GM12891 (cell line): ENCODE results near the gene ZNF488.

Experiments
- DNase-seq: peaks from one replicate; pipeline ENCODE4 v3.0.0; 2011; ENCODE audit warnings: low spot score; ENCODE audit not compliant: insufficient read length
- FAIRE-seq: peaks from 2 replicates; lab custom pipeline; 2011; peaks lifted over from hg19 to GRCh38; lab: Jason Lieb, UNC
- PAX5 ChIP-seq: IDR thresholded peaks from 2 replicates; pipeline ENCODE4 v1.6.1; 2011; ENCODE audit warnings: low read length, moderate library complexity, mild to moderate bottlenecking; ENCODE audit not compliant: insufficient read depth, severe bottlenecking
- POLR2A ChIP-seq: IDR thresholded peaks from 2 replicates; pipeline ENCODE4 v1.6.1; 2011; ENCODE audit warnings: low read depth, low read length, control low read depth
- POLR2AphosphoS5 ChIP-seq: IDR thresholded peaks from 2 replicates; pipeline ENCODE4 v1.6.1; 2011; ENCODE audit warnings: low read depth, low read length, control low read depth
- POU2F2 ChIP-seq: IDR thresholded peaks from 2 replicates; pipeline ENCODE4 v1.6.1; 2011; ENCODE audit warnings: low read depth, mild to moderate bottlenecking, control low read depth, low read length, moderate library complexity
- SPI1 ChIP-seq: IDR thresholded peaks from 2 replicates; pipeline ENCODE4 v1.6.1; 2011; ENCODE audit warnings: low read depth, low read length, control low read depth
- TAF1 ChIP-seq: IDR thresholded peaks from 2 replicates; pipeline ENCODE4 v1.6.1; 2011; ENCODE audit warnings: low read depth, low read length, control low read depth

The ZNF488 gene

GRCh38 chr10:47332371-47332770, 51.7 kb downstream of the ZNF488 start:
- TF ChIP-seq POLR2AphosphoS5 = no peak
- DNase-seq (no peak), FAIRE-seq (no peak)

- no peak for DNase-seq
- TF ChIP-seq TAF1 (no peak), PAX5 (no peak), POLR2AphosphoS5 (no peak), SPI1 (no peak), POLR2A (no peak), POU2F2 (no peak)
- no peak for FAIRE-seq
Measured at GRCh38 chr10:47331954-47332353, 52.1 kb downstream of the ZNF488 start.

GRCh38 chr10:47331491-47331890, 52.6 kb downstream of the ZNF488 start:
- FAIRE-seq (no peak), DNase-seq (no peak)
- TF ChIP-seq PAX5 (no peak), SPI1 (no peak), POLR2AphosphoS5 (no peak), POU2F2 (no peak)

- no peak for DNase-seq
- TF ChIP-seq POLR2AphosphoS5 = no peak
- FAIRE-seq = no peak
Measured at GRCh38 chr10:47330804-47331203, 53.3 kb downstream of the ZNF488 start.

GRCh38 chr10:47330366-47330765, 53.7 kb downstream of the ZNF488 start:
- DNase-seq (no peak), FAIRE-seq (no peak)
- no peak for TF ChIP-seq POLR2A
- no peak for TF ChIP-seq SPI1
- TF ChIP-seq PAX5 = no peak
- no peak for TF ChIP-seq POLR2AphosphoS5
- TF ChIP-seq TAF1 = no peak
- no peak for TF ChIP-seq POU2F2

GRCh38 chr10:47329855-47330254, 54.2 kb downstream of the ZNF488 start:
- TF ChIP-seq SPI1 = no peak
- no peak for TF ChIP-seq POLR2AphosphoS5
- no peak for TF ChIP-seq POU2F2
- no peak for TF ChIP-seq POLR2A
- no peak for TF ChIP-seq PAX5
- no peak for TF ChIP-seq TAF1
- FAIRE-seq (no peak), DNase-seq (no peak)

GRCh38 chr10:47326927-47327330, 57.2 kb downstream of the ZNF488 start:
- DNase-seq (no peak), FAIRE-seq (no peak)
- no peak for TF ChIP-seq TAF1
- no peak for TF ChIP-seq PAX5
- no peak for TF ChIP-seq POLR2A
- no peak for TF ChIP-seq SPI1
- no peak for TF ChIP-seq POLR2AphosphoS5
- TF ChIP-seq POU2F2 = no peak

GRCh38 chr10:47326306-47326926, 57.7 kb downstream of the ZNF488 start:
- no peak for FAIRE-seq
- no peak for DNase-seq
- TF ChIP-seq SPI1 = no peak
- TF ChIP-seq POLR2A = no peak
- TF ChIP-seq TAF1 = no peak

GRCh38 chr10:47325303-47326291, 58.5 kb downstream of the ZNF488 start:
- no peak for DNase-seq
- FAIRE-seq = no peak
- TF ChIP-seq PAX5 (no peak), SPI1 (no peak), POLR2A (no peak), TAF1 (no peak), POU2F2 (no peak), POLR2AphosphoS5 (no peak)

- DNase-seq (no peak), FAIRE-seq (no peak)
- TF ChIP-seq POU2F2 (no peak), PAX5 (no peak), SPI1 (no peak), POLR2A (no peak), POLR2AphosphoS5 (no peak), TAF1 (no peak)
Measured at GRCh38 chr10:47323636-47324296, 60.3 kb downstream of the ZNF488 start.
